MCF 10A (cell line): ENCODE results near the gene BPHL. TPM values are rescaled to one million over a fixed set of nuclear protein-coding genes. Genes with fewer than 3 reads are reported as not detected.

ENCODE experiments used
- BruUV-seq: library from RNA; stranded (reverse); fragments of 400-500 nt; replicated peaks from 2 replicates; lab custom pipeline; 2021; lab: Mats Ljungman, UMichigan
- CTCF ChIA-PET: fragments of 300-600 bp; sonication (Branson Sonifier 250); formaldehyde crosslinking; extraction: SDS; loops from one replicate; lab custom pipeline; 2021; ENCODE audit warnings: antibody characterized with exemption, inconsistent platforms; lab: Yijun Ruan, JAX
- POLR2A ChIA-PET: fragments of 300-600, 350-650 bp; sonication (Branson Sonifier 250); formaldehyde crosslinking; extraction: SDS; loops from one replicate; lab custom pipeline; 2020; ENCODE audit warnings: antibody characterized with exemption, inconsistent platforms; lab: Yijun Ruan, JAX
- DNase-seq: peaks from one replicate; pipeline ENCODE4 v3.0.0-alpha.2; 2018; ENCODE audit not compliant: unreplicated experiment
- H3K27ac Mint-ChIP-seq: one replicate; pipeline ENCODE4 v1.8.0; 2022; ENCODE audit warnings: mild to moderate bottlenecking, low read depth, mixed read lengths; ENCODE audit not compliant: unreplicated experiment
- H3K27me3 Mint-ChIP-seq: one replicate; pipeline ENCODE4 v1.8.0; 2022; ENCODE audit warnings: mixed read lengths; ENCODE audit not compliant: insufficient read depth, unreplicated experiment
- H3K36me3 Mint-ChIP-seq: one replicate; pipeline ENCODE4 v1.8.0; 2022; ENCODE audit warnings: mild to moderate bottlenecking, moderate library complexity, mixed read lengths; ENCODE audit not compliant: insufficient read depth, unreplicated experiment
- H3K4me1 Mint-ChIP-seq: one replicate; pipeline ENCODE4 v1.8.0; 2022; ENCODE audit warnings: mixed read lengths; ENCODE audit not compliant: insufficient read depth, unreplicated experiment
- H3K4me3 Mint-ChIP-seq: one replicate; pipeline ENCODE4 v1.8.0; 2022; ENCODE audit warnings: mild to moderate bottlenecking, moderate library complexity, mixed read lengths; ENCODE audit not compliant: unreplicated experiment
- H3K9me3 Mint-ChIP-seq: one replicate; pipeline ENCODE4 v1.8.0; 2022; ENCODE audit warnings: mixed read lengths; ENCODE audit not compliant: unreplicated experiment
- CTCF ChIP-seq: fragments of 200-600 bp; IDR thresholded peaks from one replicate; pipeline ENCODE4 v1.8.0; 2022; ENCODE audit warnings: antibody characterized with exemption, mild to moderate bottlenecking; ENCODE audit not compliant: unreplicated experiment
- intact Hi-C: fragments of 100-400 bp; cut with micrococcal nuclease; formaldehyde crosslinking; loops from 2 replicates; pipeline ENCODE4 v1.14.1; 2022
- total RNA-seq: library from RNA; stranded (reverse); gene quantifications from 2 replicates; pipeline ENCODE4 v1.2.3, GENCODE V29; 2022

The BPHL gene
- total RNA-seq, 1 experiment from 2014 or later = 13.2 TPM

DNA sequence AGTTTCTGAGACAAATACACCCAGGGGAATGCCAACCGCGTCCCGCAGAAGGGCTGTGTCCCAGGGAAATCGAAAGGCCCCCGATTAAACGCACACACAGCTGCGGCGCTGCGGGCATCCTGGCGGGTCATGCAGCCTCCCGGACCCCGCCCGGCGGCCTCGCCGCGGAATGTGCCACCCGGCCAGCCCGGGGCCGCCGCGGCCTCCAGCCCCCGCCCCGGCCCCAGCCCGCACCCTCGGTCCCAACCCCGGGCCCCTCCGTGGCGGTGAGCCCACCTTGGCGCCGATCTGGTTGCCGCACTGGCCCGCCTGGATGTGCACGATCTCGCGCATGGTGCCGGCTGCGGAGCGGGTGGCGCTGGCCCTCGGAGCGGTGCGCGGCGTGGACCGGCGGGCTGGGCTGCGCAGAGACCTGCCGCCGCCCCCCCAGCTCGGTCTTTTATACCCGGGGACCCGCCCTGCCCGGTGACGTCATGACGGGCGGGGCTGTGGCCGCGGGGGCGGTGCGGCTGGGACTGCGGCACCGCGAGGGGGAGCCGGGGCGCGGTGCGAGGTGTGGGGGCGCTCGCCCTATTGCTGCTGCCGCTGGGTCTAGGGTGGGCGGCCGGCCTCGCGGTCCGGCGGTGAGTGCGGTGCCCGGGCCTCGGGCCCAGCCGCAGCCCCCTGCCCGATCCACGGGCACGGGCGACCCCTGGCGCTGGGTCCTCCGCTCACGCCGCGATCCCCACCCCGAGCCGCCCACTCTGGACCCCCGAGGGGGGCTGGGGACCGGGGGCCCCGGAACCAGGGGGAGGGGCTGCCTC is 38.8 kb downstream of the BPHL start, which contains the start of gene TUBB2A:
TSS of gene TUBB2A (minus strand) at position 414 of the 803 bp plus-strand sequence. CDS start at position 333, 81 bp downstream.
- CTCF ChIA-PET = interaction anchor here (0.6 to 1.2 kb wide), 11 partner anchors 15 to 1465 kb away, joined by 3 to 9 read pairs (median 4); no protein-coding TSS in a partner anchor
- POLR2A ChIA-PET = interaction anchor here (0.7 to 3.1 kb wide), 11 partner anchors 15 to 131 kb away, joined by 3 to 28 read pairs (median 4); partner anchors contain the start of gene PSMG4
- Mint-ChIP-seq H3K27me3 (no peaks in the 10 kb centered on the region), H3K36me3 (peaks cover 6% of the 10 kb centered on the region), H3K9me3 (no peaks in the 10 kb centered on the region), H3K27ac (peak within 1 kb of the TSS; percentile 69), H3K4me1 (no peaks in the 10 kb centered on the region), H3K4me3 (peak within 1 kb of the TSS; percentile 72)
- BruUV-seq = no TSS peak
- peak; percentile 78 for TF ChIP-seq CTCF
- peak; percentile 71 for DNase-seq
- intact Hi-C loops = loop anchor here (1.0 to 5.0 kb wide), 4 partner anchors 31 to 95 kb away; partner anchors contain the start of gene BPHL

GRCh38 chr6:3159805-3160781 is 41.6 kb downstream of the BPHL start:
- Mint-ChIP-seq H3K36me3 (peaks cover 6% of the 10 kb centered on the region), H3K27ac (no peak overlapping the region), H3K4me3 (no peak overlapping the region), H3K4me1 (peaks cover 5% of the 10 kb centered on the region), H3K9me3 (no peaks in the 10 kb centered on the region), H3K27me3 (no peaks in the 10 kb centered on the region)
- intact Hi-C loops = loop anchor here (5.0 kb wide), 2 partner anchors 43 to 92 kb away; partner anchors contain the start of gene BPHL
- TF ChIP-seq CTCF = no peak
- no peak for DNase-seq
- no TSS peak for BruUV-seq
- ChIA-PET POLR2A (interaction anchor here (1.6 kb wide), 1 partner anchor 92 kb away, joined by 3 read pairs; no protein-coding TSS in a partner anchor), CTCF (interaction anchor here (0.8 kb wide), 1 partner anchor 92 kb away, joined by 4 read pairs; no protein-coding TSS in a partner anchor)

DNA sequence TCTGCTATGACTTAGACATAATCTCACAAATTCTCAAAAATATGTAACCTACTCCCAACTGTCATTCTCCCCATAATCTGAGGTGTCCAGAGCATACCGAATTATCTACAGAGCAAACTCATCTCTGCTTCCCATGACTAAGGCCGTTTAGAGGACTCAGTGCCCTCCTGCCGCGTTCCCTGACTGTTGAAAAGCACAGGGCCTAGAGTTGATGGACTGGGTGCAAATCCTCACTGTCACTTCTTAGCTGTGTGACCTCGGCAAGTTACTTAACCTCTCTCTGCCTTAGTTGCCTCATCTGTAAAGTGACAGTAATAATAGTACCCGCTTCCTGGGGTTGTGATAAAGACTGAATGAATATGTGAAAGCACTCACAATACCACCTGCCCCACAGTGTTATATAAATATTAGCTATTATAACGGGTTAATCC is 43.6 kb downstream of the BPHL start:
- Mint-ChIP-seq H3K27ac (no peak overlapping the region), H3K36me3 (no peaks in the 10 kb centered on the region), H3K9me3 (no peaks in the 10 kb centered on the region), H3K27me3 (no peaks in the 10 kb centered on the region), H3K4me1 (peaks cover 5% of the 10 kb centered on the region), H3K4me3 (no peak overlapping the region)
- no peak for TF ChIP-seq CTCF
- ChIA-PET CTCF (interaction anchor here (0.6 to 1.7 kb wide), 2 partner anchors 34 to 89 kb away, joined by 4 read pairs; no protein-coding TSS in a partner anchor), POLR2A (no interaction called here)
- intact Hi-C loops = no loop called here
- BruUV-seq = no TSS peak
- DNase-seq = no peak
